ENCODE measurements around the gene RABGEF1.
"Not testable (repeated sequence)": the region's sequence is repeated elsewhere in the genome, so short reads cannot be mapped to it uniquely, and the experiment has no call there.

Gene RABGEF1

DNA sequence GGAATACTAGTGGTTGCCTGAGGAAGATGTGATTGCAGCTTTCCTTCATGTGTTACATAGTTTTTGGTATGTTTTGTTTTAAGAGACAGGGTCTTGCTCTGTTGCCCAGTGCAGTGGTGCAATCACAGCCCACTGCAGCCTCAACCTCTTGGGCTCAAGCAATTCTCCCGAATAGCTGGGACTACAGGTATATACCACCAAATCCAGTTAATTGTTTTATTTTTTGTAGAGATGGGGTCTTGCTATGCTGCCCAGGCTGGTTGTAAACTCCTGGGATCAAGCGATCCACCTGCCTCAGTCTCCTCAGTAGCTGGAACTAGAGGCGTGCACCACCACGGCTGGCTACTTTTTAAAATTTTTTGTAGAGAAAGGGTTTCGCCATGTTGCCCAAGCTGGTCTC, 101.4 kb downstream of the RABGEF1 start:
- Histone ChIP-seq H3K4me1 (ENCODE audit: low read depth, poor library complexity, severe bottlenecking) (peaks cover 3% of the 10 kb centered on the region), H3K27ac (no peak overlapping the region), H3K4me2 (no peak overlapping the region), H3K9ac (no peak overlapping the region), H4K20me1 (ENCODE audit: insufficient read depth) (no peaks in the 10 kb centered on the region), H3K79me2 (ENCODE audit: insufficient read depth, low read depth) (no peaks in the 10 kb centered on the region), H3K36me3 (ENCODE audit: insufficient read depth) (no peaks in the 10 kb centered on the region), H3K27me3 (ENCODE audit: insufficient read depth, low read depth) (no peaks in the 10 kb centered on the region), H2AFZ (ENCODE audit: low read depth) (no peak overlapping the region), H3K4me3 (IDR thresholded peaks at IDR 0.05; ENCODE audit: insufficient read depth, low read depth, low read length) (no peak overlapping the region)
- TF ChIP-seq CTCF (conservative IDR thresholded peaks at IDR 0.05; ENCODE audit: low read depth, low read length), result no peak

DNA sequence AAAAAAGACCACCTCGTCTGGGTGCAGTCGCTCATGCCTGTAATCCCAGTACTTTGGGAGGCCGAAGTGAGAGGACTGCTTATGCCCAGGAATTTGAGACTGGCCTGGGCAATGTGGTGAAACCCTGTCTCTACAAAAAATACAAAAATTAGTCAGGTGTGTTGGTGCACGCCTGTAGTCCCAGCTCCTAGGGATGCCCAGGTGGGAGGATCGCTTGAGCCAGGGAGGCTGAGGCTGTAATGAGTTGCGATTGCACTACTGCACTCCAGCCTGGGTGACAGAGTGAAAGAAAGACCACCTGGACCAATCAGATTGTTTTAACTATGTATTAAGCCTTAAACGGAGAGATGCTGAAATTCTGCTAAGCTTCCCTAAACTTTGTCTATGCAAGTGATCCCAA, 103.0 kb downstream of the RABGEF1 start:
- not testable (repeated sequence) for H3K4me3 ChIP-seq (IDR thresholded peaks at IDR 0.05; ENCODE audit: insufficient read depth, low read depth, low read length)

GRCh38 chr7:66844552-66845378, 104.2 kb downstream of the RABGEF1 start:
- H3K79me2 ChIP-seq (ENCODE audit: insufficient read depth, low read depth), result no peaks in the 10 kb centered on the region
- H3K9ac ChIP-seq, result peak overlapping the region; percentile 97
- peak overlapping the region; percentile 91 for H3K27ac ChIP-seq
- no peaks in the 10 kb centered on the region for H4K20me1 ChIP-seq (ENCODE audit: insufficient read depth)
- peak; percentile 32; the same call in 1 of the 2 replicates for TF ChIP-seq CTCF (conservative IDR thresholded peaks at IDR 0.05; ENCODE audit: low read depth, low read length)
- H2AFZ ChIP-seq (ENCODE audit: low read depth), result peak overlapping the region; percentile 79
- no peaks in the 10 kb centered on the region for H3K36me3 ChIP-seq (ENCODE audit: insufficient read depth)
- H3K4me3 ChIP-seq (IDR thresholded peaks at IDR 0.05; ENCODE audit: insufficient read depth, low read depth, low read length), result peak overlapping the region; percentile 42
- no peaks in the 10 kb centered on the region for H3K27me3 ChIP-seq (ENCODE audit: insufficient read depth, low read depth)
- peak overlapping the region; percentile 81 for H3K4me2 ChIP-seq
- H3K4me1 ChIP-seq (ENCODE audit: low read depth, poor library complexity, severe bottlenecking), result peaks cover 3% of the 10 kb centered on the region

More for the DNA sequence above, 103.0 kb downstream of the RABGEF1 start:
- H3K27ac ChIP-seq; H3K79me2 ChIP-seq (ENCODE audit: insufficient read depth, low read depth); H4K20me1 ChIP-seq (ENCODE audit: insufficient read depth); H3K36me3 ChIP-seq (ENCODE audit: insufficient read depth); H3K27me3 ChIP-seq (ENCODE audit: insufficient read depth, low read depth); H3K9ac ChIP-seq; H3K4me1 ChIP-seq (ENCODE audit: low read depth, poor library complexity, severe bottlenecking); H2AFZ ChIP-seq (ENCODE audit: low read depth): not testable (repeated sequence)
- H3K4me2 ChIP-seq, result 0 out of 2 replicates have a peak overlapping the region, but pooled peaks have one; percentile 81

DNA sequence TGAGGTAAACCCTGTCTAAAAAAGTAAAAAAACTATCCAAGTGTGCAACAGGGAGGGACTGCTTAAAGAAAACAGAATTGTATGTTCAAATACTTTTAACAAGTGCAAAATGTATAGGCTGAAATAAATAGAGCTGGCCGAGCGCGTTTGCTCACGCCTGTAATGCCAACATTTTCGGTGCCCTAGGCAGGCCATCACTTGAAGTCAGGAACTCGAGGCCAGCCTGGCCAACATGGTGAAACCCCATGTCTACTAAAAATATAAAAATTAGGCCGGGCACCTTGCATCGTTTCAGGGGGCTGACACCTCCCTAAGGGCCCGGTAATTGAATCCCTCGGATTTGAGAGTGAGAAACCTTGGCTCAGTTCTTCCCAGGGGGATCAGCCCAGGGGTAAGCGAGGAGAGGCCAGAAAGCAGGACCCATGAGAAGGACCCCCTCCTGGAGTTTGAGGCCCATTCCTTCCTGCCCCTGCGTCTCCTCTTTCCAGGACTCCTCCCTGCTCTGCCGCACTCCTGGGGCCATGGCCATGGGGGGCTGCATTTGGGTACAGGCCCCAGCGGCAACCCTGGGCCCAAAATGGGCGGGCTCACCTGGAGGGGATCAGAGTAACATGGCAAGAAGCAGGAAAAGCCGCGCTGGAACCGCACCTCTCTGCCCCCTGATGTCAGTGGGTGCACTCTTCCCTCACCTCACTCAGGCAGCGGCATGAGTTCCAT, 105.0 kb downstream of the RABGEF1 start:
- H4K20me1 ChIP-seq (ENCODE audit: insufficient read depth), result no peaks in the 10 kb centered on the region
- no peak overlapping the region for H3K4me3 ChIP-seq (IDR thresholded peaks at IDR 0.05; ENCODE audit: insufficient read depth, low read depth, low read length)
- no peaks in the 10 kb centered on the region for H3K79me2 ChIP-seq (ENCODE audit: insufficient read depth, low read depth)
- no peaks in the 10 kb centered on the region for H3K36me3 ChIP-seq (ENCODE audit: insufficient read depth)
- no peaks in the 10 kb centered on the region for H3K27me3 ChIP-seq (ENCODE audit: insufficient read depth, low read depth)
- TF ChIP-seq CTCF (conservative IDR thresholded peaks at IDR 0.05; ENCODE audit: low read depth, low read length), result no peak
- H3K4me1 ChIP-seq (ENCODE audit: low read depth, poor library complexity, severe bottlenecking), result peaks cover 3% of the 10 kb centered on the region
- H3K4me2 ChIP-seq, result peak overlapping the region; percentile 78
- peak overlapping the region; percentile 97 for H3K9ac ChIP-seq
- H3K27ac ChIP-seq, result peak overlapping the region; percentile 91
- peak overlapping the region; percentile 48; the same call in 1 of the 2 replicates for H2AFZ ChIP-seq (ENCODE audit: low read depth)

DNA sequence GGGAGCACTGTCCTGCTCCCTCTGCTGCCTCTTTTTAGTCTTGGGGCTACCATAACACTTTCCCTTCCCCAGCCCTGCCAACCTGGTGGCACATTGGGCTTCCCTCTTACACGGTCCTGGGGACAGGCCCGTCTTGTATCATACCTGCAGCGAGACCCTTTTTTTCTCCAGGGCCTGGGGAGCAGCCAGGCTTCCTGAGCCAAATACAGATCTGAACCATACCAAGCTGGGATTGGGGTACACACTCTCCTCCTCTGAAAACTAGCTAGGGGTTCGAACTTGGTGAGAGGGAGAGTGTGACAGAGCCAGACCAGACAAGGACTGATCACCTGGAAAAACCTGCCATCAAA, 105.5 kb downstream of the RABGEF1 start:
- not testable (repeated sequence) for H3K4me2 ChIP-seq; H3K9ac ChIP-seq; H4K20me1 ChIP-seq (ENCODE audit: insufficient read depth); H2AFZ ChIP-seq (ENCODE audit: low read depth); H3K4me3 ChIP-seq (IDR thresholded peaks at IDR 0.05; ENCODE audit: insufficient read depth, low read depth, low read length); H3K79me2 ChIP-seq (ENCODE audit: insufficient read depth, low read depth); H3K27ac ChIP-seq; H3K27me3 ChIP-seq (ENCODE audit: insufficient read depth, low read depth); H3K36me3 ChIP-seq (ENCODE audit: insufficient read depth); H3K4me1 ChIP-seq (ENCODE audit: low read depth, poor library complexity, severe bottlenecking)

GRCh38 chr7:66847523-66847855, 107.0 kb downstream of the RABGEF1 start:
- not testable (repeated sequence) for H3K27me3 ChIP-seq (ENCODE audit: insufficient read depth, low read depth); H2AFZ ChIP-seq (ENCODE audit: low read depth); H4K20me1 ChIP-seq (ENCODE audit: insufficient read depth); H3K79me2 ChIP-seq (ENCODE audit: insufficient read depth, low read depth); H3K9ac ChIP-seq; H3K4me2 ChIP-seq; H3K4me3 ChIP-seq (IDR thresholded peaks at IDR 0.05; ENCODE audit: insufficient read depth, low read depth, low read length); H3K27ac ChIP-seq; H3K4me1 ChIP-seq (ENCODE audit: low read depth, poor library complexity, severe bottlenecking); H3K36me3 ChIP-seq (ENCODE audit: insufficient read depth)
